Stimulated activated effector memory CD8-positive, alpha-beta T cell treated with anti-CD3 and anti-CD28 coated beads, Interleukin-12 subunit alpha, Interleukin-12 subunit beta, amount 100 ng/mL, for 72 hours (primary cell): ENCODE measurements around the gene KRT7.

Source experiments
- ATAC-seq: fragments of 150-1000 bp; cut with Tn5 transposase; 2 replicates; pipeline ENCODE4 v1.10.0; 2021
- DNase-seq, 2 donors: peaks; one replicate each; pipeline ENCODE4 v3.0.0; 2021 to 2022; ENCODE audit warnings: low spot score in 2 of 2
- H3K27ac Mint-ChIP-seq: one replicate; pipeline ENCODE4 v1.8.0; 2022; ENCODE audit warnings: mild to moderate bottlenecking, mixed read lengths
- H3K36me3 Mint-ChIP-seq: one replicate; pipeline ENCODE4 v1.8.0; 2022; ENCODE audit warnings: mild to moderate bottlenecking, mixed read lengths
- H3K4me1 Mint-ChIP-seq: one replicate; pipeline ENCODE4 v1.8.0; 2022; ENCODE audit warnings: mixed read lengths
- H3K4me3 Mint-ChIP-seq: one replicate; pipeline ENCODE4 v1.8.0; 2022; ENCODE audit warnings: mild to moderate bottlenecking, mixed read lengths
- H3K9me3 Mint-ChIP-seq: one replicate; pipeline ENCODE4 v1.8.0; 2022; ENCODE audit warnings: mixed read lengths

Gene KRT7

GRCh38 chr12:52241205-52241842 is 8.3 kb downstream of the KRT7 start:
- Mint-ChIP-seq H3K9me3 (no peaks in the 10 kb centered on the region), H3K27ac (no peak overlapping the region), H3K36me3 (no peaks in the 10 kb centered on the region), H3K4me1 (peaks cover 26% of the 10 kb centered on the region), H3K4me3 (no peak overlapping the region)
- no peak for DNase-seq
- no peak for ATAC-seq

- ATAC-seq: no peak
- H3K4me3 Mint-ChIP-seq: no peak overlapping the region
- H3K27ac Mint-ChIP-seq: no peak overlapping the region
- peaks cover 39% of the 10 kb centered on the region for H3K4me1 Mint-ChIP-seq
- H3K9me3 Mint-ChIP-seq: no peaks in the 10 kb centered on the region
- no peak for DNase-seq
- H3K36me3 Mint-ChIP-seq: no peaks in the 10 kb centered on the region
Observed at GRCh38 chr12:52242442-52243258, 9.6 kb downstream of the KRT7 start.

- peaks cover 42% of the 10 kb centered on the region for H3K4me1 Mint-ChIP-seq
- H3K4me3 Mint-ChIP-seq: peak overlapping the region; percentile 77
- no peak for ATAC-seq
- peak overlapping the region; percentile 99 for H3K27ac Mint-ChIP-seq
- peaks cover 4% of the 10 kb centered on the region for H3K36me3 Mint-ChIP-seq
- no peak for DNase-seq
- H3K9me3 Mint-ChIP-seq: no peaks in the 10 kb centered on the region
Observed at GRCh38 chr12:52243259-52243855, 10.3 kb downstream of the KRT7 start.

DNA sequence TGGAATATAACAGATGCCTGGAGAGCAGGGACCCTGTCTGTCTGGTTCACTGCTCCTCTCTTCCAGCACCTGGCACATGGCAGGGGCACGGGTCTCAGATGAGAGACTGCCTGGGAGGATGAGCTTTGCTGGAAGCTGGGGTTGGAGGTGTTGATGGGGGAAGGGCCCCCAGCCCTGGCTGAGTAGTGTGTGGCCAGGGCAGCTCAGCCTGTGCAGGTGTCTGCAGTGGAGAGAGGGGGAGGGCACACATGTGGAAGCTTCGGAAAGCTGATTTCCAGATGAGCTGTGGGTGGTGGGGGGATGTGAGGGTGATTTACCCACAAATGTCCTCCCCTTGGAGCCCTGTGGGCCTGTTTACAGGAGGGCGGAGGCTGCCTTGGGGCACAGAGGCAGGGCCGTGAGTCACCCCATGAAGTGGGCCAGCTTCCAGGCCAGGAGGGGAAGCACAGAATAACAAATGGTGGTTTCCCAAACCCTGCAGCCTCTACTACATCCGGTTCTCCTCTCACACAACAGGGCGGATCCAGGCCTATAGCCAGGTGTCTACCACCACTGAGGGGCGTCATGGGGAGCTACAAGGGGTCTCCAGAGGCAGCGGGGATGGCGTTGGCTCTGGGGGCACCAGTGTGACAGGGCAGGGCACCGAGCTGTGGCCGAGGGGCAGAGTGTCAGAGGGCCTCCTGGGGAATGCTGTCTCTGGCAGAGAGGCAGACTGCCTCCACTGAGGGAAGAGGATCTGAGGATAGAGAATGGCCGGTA is 11.0 kb downstream of the KRT7 start:
- peak overlapping the region; percentile 77 for H3K4me3 Mint-ChIP-seq
- H3K36me3 Mint-ChIP-seq: peaks cover 4% of the 10 kb centered on the region
- DNase-seq (peak; percentile 34 to 76), ATAC-seq (peak; percentile 96)
- peaks cover 42% of the 10 kb centered on the region for H3K4me1 Mint-ChIP-seq
- peak overlapping the region; percentile 99 for H3K27ac Mint-ChIP-seq
- H3K9me3 Mint-ChIP-seq: no peaks in the 10 kb centered on the region

GRCh38 chr12:52244615-52244994 is 11.6 kb downstream of the KRT7 start:
- H3K4me3 Mint-ChIP-seq: peak overlapping the region; percentile 77
- ATAC-seq: no peak

DNA sequence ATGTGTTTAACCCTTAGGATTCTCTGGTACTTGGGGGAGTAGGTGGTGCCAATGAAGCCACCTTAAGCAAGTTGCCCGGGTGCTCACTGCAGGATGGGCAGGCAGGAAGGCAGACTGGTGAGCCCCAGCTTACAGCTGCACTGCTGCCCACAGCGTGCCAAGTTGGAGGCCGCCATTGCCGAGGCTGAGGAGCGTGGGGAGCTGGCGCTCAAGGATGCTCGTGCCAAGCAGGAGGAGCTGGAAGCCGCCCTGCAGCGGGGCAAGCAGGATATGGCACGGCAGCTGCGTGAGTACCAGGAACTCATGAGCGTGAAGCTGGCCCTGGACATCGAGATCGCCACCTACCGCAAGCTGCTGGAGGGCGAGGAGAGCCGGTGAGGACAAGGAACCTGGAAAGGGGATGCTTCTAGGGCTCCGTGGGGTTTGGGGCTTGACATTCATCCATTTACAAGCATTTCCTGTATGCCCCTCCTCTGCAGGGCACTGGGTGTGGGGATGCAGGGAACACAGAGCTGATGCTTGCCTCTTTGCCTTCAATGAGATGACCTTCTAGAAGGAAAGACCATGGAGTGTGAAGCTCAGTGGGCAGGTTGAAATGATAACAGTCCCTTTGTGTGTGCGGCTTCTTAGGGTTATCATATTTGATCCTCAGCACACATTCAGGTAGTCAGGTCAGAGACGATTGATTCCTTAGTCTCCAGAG is 12.4 kb downstream of the KRT7 start:
- Mint-ChIP-seq H3K4me3 (peak overlapping the region; percentile 40), H3K9me3 (no peaks in the 10 kb centered on the region), H3K4me1 (peaks cover 51% of the 10 kb centered on the region), H3K27ac (peak overlapping the region; percentile 99), H3K36me3 (peaks cover 4% of the 10 kb centered on the region)
- DNase-seq (no peak), ATAC-seq (no peak)

More at GRCh38 chr12:52244615-52244994, 11.6 kb downstream of the KRT7 start:
- H3K27ac Mint-ChIP-seq: peak overlapping the region; percentile 99
- H3K4me1 Mint-ChIP-seq: peaks cover 46% of the 10 kb centered on the region
- peaks cover 4% of the 10 kb centered on the region for H3K36me3 Mint-ChIP-seq
- DNase-seq: no peak
- H3K9me3 Mint-ChIP-seq: no peaks in the 10 kb centered on the region

DNA sequence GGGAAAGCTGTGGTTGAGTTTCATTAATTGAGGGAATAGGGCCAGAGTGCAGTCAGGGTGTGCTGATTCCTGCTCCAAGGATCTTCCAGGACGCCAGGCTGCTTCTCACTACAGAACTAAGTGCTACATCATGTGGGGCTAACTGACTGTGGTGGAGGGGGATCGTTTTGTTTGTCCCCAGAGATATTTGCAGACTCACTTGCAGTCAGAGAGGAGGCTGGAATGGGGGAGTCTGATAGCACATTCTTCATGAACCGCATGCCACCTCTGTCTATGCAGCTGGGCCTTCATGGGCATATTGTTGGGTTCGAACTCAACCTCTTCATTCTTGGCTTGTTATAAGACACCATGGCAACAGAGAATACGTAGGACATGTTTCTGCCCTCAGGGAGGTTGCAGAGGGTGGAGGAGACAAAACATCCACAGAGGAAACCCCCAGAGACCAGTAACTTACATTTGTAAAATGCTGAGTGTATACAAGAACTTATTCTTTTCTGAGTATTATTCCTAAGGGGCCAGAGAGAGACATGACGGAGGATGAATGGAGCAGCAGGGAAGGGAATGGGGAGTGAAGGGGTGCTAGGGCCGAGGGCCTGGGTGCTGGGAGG is 13.0 kb downstream of the KRT7 start:
- no peaks in the 10 kb centered on the region for H3K9me3 Mint-ChIP-seq
- ATAC-seq (no peak), DNase-seq (no peak)
- H3K4me1 Mint-ChIP-seq: peaks cover 51% of the 10 kb centered on the region
- peak overlapping the region; percentile 40 for H3K4me3 Mint-ChIP-seq
- H3K36me3 Mint-ChIP-seq: peaks cover 4% of the 10 kb centered on the region
- peak overlapping the region; percentile 70 for H3K27ac Mint-ChIP-seq

- Mint-ChIP-seq H3K4me3 (peak overlapping the region; percentile 40), H3K9me3 (no peaks in the 10 kb centered on the region), H3K36me3 (peaks cover 4% of the 10 kb centered on the region), H3K4me1 (peaks cover 56% of the 10 kb centered on the region), H3K27ac (peak overlapping the region; percentile 70)
- no peak for DNase-seq
- ATAC-seq: peak; percentile 14
Observed at GRCh38 chr12:52246720-52247621, 13.9 kb downstream of the KRT7 start.

GRCh38 chr12:52247622-52248540 is 14.8 kb downstream of the KRT7 start:
- Mint-ChIP-seq H3K4me3 (peak overlapping the region; percentile 40), H3K9me3 (no peaks in the 10 kb centered on the region), H3K27ac (peak overlapping the region; percentile 70), H3K36me3 (peaks cover 4% of the 10 kb centered on the region), H3K4me1 (peaks cover 60% of the 10 kb centered on the region)
- DNase-seq (no peak), ATAC-seq (no peak)

- peaks cover 4% of the 10 kb centered on the region for H3K36me3 Mint-ChIP-seq
- no peak overlapping the region for H3K4me3 Mint-ChIP-seq
- no peaks in the 10 kb centered on the region for H3K9me3 Mint-ChIP-seq
- DNase-seq (no peak), ATAC-seq (no peak)
- peak overlapping the region; percentile 70 for H3K27ac Mint-ChIP-seq
- H3K4me1 Mint-ChIP-seq: peaks cover 53% of the 10 kb centered on the region
Observed at GRCh38 chr12:52248541-52249461, 15.8 kb downstream of the KRT7 start.

- DNase-seq (no peak), ATAC-seq (no peak)
- peaks cover 4% of the 10 kb centered on the region for H3K36me3 Mint-ChIP-seq
- peak overlapping the region; percentile 20 for H3K27ac Mint-ChIP-seq
- peaks cover 46% of the 10 kb centered on the region for H3K4me1 Mint-ChIP-seq
- H3K9me3 Mint-ChIP-seq: no peaks in the 10 kb centered on the region
- no peak overlapping the region for H3K4me3 Mint-ChIP-seq
Observed at GRCh38 chr12:52249511-52250047, 16.5 kb downstream of the KRT7 start.
